Measurements from ENCODE around the gene TAF10. TPM values are rescaled to one million over a fixed set of nuclear protein-coding genes. Genes with fewer than 3 reads are reported as not detected.

TAF10 gene
- total RNA-seq, 1 donor from 2014 or later, result 79.4 TPM

GRCh38 chr11:6627762-6628241 is 15.8 kb upstream of the TAF10 start:
- no peak for ATAC-seq
- intact Hi-C loops (cut with DNase I), result no loop called here
- no peak for DNase-seq (ENCODE audit: low spot score)

GRCh38 chr11:6626971-6627761 is 15.2 kb upstream of the TAF10 start:
- intact Hi-C loops (cut with DNase I), result no loop called here
- ATAC-seq, result no peak
- no peak for DNase-seq (ENCODE audit: low spot score)

GRCh38 chr11:6625832-6626420 is 13.9 kb upstream of the TAF10 start:
- ATAC-seq, result no peak
- intact Hi-C loops (cut with DNase I), result no loop called here
- DNase-seq (ENCODE audit: low spot score), result no peak

GRCh38 chr11:6625156-6625831 is 13.3 kb upstream of the TAF10 start:
- ATAC-seq (no peak), DNase-seq (ENCODE audit: low spot score) (no peak)
- intact Hi-C loops (cut with DNase I), result no loop called here

GRCh38 chr11:6623391-6624363 is 11.7 kb upstream of the TAF10 start:
- peak; percentile 55 for DNase-seq (ENCODE audit: low spot score)
- no peak for ATAC-seq
- intact Hi-C loops (cut with DNase I), result no loop called here

- peak; percentile 55 for DNase-seq (ENCODE audit: low spot score)
- ATAC-seq, result no peak
- intact Hi-C loops (cut with DNase I), result no loop called here
Observed at GRCh38 chr11:6622261-6623171, 10.5 kb upstream of the TAF10 start.

- peak; percentile 59 for DNase-seq (ENCODE audit: low spot score)
- no peak for ATAC-seq
- intact Hi-C loops (cut with DNase I), result no loop called here
Observed at GRCh38 chr11:6621711-6622211, 9.7 kb upstream of the TAF10 start.

- ATAC-seq (no peak), DNase-seq (ENCODE audit: low spot score) (no peak)
Observed at GRCh38 chr11:6620636-6621035, 8.6 kb upstream of the TAF10 start.

GRCh38 chr11:6619004-6619745 is 7.2 kb upstream of the TAF10 start, which contains the start of gene TPP1:
TSS of gene TPP1 (minus strand) at chr11:6619422. CDS start at chr11:6619400, 22 bp downstream.
- ATAC-seq, result peak; percentile 98
- DNase-seq (ENCODE audit: low spot score), result peak; percentile 96
- intact Hi-C loops (cut with DNase I), result loop anchor here (5.0 kb wide), 1 partner anchor 63 kb away; the partner anchor contains the start of gene MRPL17

More at GRCh38 chr11:6620636-6621035, 8.6 kb upstream of the TAF10 start:
- intact Hi-C loops (cut with DNase I), result no loop called here

- no peak for DNase-seq (ENCODE audit: low spot score)
- intact Hi-C loops (cut with DNase I), result loop anchor here (5.0 kb wide), 1 partner anchor 64 kb away; the partner anchor contains the start of gene MRPL17
- peak; percentile 31 for ATAC-seq
Observed at GRCh38 chr11:6618117-6619003, 6.3 kb upstream of the TAF10 start.

- intact Hi-C loops (cut with DNase I), result loop anchor here (5.0 kb wide), 1 partner anchor 65 kb away; the partner anchor contains the start of gene MRPL17
- ATAC-seq, result no peak
- DNase-seq (ENCODE audit: low spot score), result no peak
Observed at GRCh38 chr11:6617315-6617781, 5.3 kb upstream of the TAF10 start.

GRCh38 chr11:6616596-6617250 is 4.7 kb upstream of the TAF10 start:
- intact Hi-C loops (cut with DNase I), result loop anchor here (5.0 kb wide), 1 partner anchor 66 kb away; the partner anchor contains the start of gene MRPL17
- no peak for ATAC-seq

GRCh38 chr11:6615882-6616585 is 4.0 kb upstream of the TAF10 start:
- no peak for DNase-seq (ENCODE audit: low spot score)
- ATAC-seq, result no peak
- intact Hi-C loops (cut with DNase I), result loop anchor here (5.0 kb wide), 1 partner anchor 66 kb away; the partner anchor contains the start of gene MRPL17

More at GRCh38 chr11:6616596-6617250, 4.7 kb upstream of the TAF10 start:
- no peak for DNase-seq (ENCODE audit: low spot score)

- DNase-seq (ENCODE audit: low spot score), result no peak
- ATAC-seq, result no peak
- intact Hi-C loops (cut with DNase I), result loop anchor here (5.0 kb wide), 1 partner anchor 67 kb away; the partner anchor contains the start of gene MRPL17
Observed at GRCh38 chr11:6615046-6615445, 3.0 kb upstream of the TAF10 start.

Data from sciatic nerve (tissue), 2 donors.